ENCODE data around the gene PNPLA1.

PNPLA1 gene

DNA sequence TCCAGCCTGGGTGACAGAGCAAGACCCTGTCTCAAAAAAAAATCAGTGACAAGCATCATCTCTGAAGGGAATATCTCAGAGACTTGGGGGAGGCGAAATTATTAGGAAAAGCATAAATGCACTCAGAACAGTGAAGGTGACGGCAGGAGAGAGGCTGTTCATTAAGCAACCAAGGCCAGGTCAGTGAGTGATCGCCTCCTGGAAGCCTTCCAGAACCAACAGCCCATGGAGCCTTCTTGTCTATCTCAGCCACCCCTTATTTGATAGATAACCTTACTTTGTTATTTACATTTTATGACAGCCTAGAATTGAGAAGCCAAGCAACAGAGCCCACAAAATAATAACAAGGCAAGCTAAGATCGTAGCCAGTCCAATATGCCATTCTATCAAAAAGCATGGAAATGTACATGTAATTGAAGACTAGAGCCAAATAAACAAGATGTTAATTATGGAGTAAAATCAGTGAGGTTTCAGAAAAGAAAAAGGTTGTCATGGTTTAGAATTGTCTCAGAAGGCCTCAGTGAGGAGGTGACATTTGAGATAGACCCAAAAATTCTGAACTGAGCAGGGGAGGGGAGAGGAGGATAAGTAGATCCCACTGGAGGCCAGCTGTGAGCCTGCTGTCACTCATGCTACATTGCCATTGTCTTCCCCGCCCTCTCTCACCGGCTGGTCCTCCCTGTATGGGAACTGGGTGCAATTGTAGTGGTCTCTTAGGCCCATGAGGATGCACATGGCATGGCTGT lies 49.0 kb downstream of the PNPLA1 start:
- no peak for DNase-seq

GRCh38 chr6:36319436-36319762 lies 49.5 kb downstream of the PNPLA1 start:
- DNase-seq: peak; percentile 75 to 80

- no peak for DNase-seq
These were observed 50.0 kb downstream of the PNPLA1 start for GRCh38 chr6:36319821-36320220.

- DNase-seq: peak; percentile 63 to 65
These were observed 50.6 kb downstream of the PNPLA1 start for GRCh38 chr6:36320475-36320874.

DNA sequence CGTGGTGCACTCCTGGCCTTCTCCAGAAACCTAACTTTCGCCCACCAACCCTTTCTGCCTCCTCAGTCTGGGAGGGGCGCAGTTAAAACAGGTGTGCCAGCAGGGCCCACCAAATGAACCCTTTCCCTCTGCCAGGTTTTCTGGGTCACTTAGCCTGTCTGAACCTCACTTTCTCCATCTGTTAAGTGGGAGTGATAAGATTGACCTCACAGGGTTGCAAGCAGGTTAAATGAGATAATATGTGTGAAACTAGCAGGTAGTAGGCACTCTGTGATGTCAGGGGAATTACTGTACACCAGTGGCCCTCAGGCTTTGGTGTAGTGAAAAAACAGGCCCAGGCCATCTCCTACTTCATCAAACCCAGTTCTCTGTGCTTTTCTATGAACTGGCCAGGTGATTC lies 52.7 kb downstream of the PNPLA1 start:
- DNase-seq: no peak

- no peak for DNase-seq
These were observed 53.2 kb downstream of the PNPLA1 start for GRCh38 chr6:36323062-36323461.

DNA sequence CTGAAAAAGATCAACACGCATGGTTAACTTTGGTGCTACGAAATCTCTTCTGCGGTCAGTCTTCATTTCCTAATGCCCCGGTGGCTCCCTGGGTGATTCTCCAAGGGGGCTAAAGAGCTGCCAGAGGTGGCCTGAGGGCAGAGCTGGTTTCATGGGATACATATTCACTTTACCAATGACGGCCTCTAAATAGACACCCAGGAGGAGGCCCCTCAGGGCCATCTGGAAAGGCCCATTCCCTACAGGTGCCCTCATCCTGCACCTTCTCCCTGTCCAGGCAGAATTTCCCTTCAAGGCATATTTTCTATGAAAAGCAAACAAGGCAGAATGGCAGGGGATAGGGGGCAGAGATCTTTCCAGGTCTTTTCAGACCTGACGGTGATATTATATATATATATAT lies 54.3 kb downstream of the PNPLA1 start:
- no peak for DNase-seq

- no peak for DNase-seq
These were observed 54.9 kb downstream of the PNPLA1 start for GRCh38 chr6:36324715-36325114.

- no peak for DNase-seq
These were observed 56.6 kb downstream of the PNPLA1 start for GRCh38 chr6:36326356-36326995.

DNA sequence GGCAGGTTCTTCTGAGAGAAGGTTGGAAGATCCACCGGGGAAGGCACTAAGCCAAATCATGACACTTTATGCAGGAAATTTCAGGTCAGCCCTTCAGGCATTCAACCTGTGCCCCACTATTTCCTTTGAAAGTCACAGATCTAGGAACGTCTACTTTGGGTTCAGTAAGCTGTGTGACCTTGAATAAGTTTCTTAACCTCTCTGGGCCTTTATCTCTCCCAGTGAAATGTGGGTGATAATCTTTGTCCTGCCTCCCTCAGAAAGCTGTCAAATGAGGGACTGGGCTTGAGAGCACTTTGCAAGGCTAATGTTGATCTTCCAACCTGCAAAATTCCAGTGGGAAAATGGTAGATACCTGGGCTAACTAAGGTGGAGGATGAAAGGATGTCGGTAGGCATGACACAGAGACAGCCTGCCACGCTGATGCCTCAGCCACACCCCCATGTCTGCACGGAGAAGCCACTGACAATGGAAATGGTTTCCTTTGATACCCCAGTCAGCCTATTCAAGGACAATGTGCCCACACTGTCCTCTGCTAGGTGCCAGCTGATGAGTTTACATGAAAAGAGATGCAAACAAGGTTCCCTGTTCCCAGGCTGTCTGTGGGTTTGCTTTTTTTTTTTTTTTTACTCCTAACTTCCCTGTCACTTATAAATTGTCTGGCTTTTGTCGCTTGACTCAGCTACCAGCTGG lies 57.5 kb downstream of the PNPLA1 start:
- DNase-seq: peak in 1 of 2 experiments; percentile 10

DNA sequence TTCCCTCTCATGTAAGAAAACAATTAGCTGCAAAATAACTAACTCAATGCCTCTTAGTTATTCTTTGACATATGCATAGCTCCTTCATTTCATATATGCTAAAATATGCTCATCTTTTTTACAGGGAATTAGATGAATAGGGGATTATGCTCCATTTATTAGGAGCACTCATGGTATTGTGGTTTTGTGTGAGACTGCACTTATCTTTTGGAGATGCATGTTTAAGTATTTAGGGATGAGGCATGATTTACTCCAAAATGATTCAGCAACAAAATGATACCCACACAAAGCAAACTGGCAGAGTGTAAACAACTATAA lies 58.0 kb downstream of the PNPLA1 start:
- DNase-seq: no peak

DNA sequence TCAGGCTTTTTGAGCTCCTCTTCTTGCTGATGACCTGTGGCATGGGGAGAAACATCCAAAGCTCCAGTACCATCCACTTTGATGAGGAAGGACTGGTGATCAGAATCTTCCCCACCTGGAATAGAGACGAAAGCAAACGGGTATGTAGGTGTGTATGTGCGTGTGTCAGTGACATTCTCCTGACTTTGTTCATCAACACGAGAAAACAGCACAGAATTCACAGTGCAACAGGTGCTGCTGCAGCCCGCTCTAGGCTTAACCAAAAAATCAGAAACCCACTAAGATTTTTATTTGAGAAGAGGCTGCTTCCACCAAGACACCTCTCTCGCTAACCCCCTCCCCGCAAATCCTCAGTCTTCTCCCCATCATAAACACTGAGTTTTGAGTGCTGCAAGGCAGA lies 58.7 kb downstream of the PNPLA1 start:
- no peak for DNase-seq

- no peak for DNase-seq
These were observed 60.0 kb downstream of the PNPLA1 start for GRCh38 chr6:36329798-36330291.

- DNase-seq: no peak
These were observed 60.5 kb downstream of the PNPLA1 start for GRCh38 chr6:36330366-36330765.

DNA sequence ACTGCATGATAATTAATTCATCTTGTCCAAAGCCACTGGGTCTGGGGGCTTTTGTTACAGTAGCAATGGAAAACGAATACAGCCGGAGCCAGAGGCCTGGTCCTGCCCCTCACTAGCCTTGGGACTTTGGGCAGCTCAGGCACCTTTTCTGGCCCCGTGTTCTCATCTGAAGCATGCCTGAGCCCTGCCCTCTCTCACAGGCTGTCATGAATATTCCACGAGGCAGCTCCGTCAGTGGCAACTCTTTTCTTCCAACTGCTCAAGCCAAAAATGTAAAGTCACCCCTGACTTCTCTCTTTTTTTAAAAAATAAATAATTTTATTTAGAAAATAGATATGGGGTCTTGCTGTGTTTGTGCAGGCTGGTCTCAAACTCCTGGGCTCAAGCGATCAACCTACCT lies 61.5 kb downstream of the PNPLA1 start:
- no peak for DNase-seq

- no peak for DNase-seq
These were observed 63.5 kb downstream of the PNPLA1 start for GRCh38 chr6:36333171-36333895.

DNA sequence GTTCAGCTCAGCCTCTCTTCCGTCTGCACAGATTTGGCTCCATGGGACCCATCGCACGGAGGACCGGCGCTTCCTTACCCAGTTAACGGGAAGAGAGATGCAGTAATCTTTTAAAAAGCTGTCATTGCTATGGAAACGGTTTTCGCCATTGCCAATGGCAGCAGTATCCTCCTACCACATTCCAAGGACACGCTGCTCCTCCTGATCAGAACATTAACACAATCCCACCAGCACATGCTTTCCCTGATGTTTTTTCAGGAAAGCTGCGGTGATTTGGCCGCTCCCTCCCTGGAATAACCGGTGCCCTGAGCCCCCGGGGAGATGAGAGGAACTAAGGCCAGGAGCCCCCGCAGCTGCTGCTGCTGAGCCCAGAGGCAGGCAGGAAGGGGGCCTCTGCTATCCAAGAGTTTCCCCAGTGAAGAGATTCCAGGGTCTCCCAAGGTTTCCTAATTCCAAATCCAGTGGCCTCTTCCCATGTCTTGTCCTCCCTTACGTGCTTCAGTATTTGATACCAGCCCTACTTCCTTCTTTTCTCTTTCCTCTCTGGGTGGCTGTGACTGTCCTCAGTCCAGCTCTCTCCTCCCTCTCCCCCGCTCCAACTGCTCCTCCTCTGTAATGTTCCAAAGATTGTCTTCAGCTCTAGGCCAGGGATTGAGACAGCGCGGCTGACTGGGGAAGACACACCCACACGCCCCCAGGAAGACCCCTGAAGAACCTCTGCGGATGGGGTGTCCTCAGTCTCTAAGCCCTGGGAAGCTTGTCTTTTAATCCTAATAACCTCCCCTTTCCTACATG lies 64.3 kb downstream of the PNPLA1 start:
- DNase-seq: no peak

DNA sequence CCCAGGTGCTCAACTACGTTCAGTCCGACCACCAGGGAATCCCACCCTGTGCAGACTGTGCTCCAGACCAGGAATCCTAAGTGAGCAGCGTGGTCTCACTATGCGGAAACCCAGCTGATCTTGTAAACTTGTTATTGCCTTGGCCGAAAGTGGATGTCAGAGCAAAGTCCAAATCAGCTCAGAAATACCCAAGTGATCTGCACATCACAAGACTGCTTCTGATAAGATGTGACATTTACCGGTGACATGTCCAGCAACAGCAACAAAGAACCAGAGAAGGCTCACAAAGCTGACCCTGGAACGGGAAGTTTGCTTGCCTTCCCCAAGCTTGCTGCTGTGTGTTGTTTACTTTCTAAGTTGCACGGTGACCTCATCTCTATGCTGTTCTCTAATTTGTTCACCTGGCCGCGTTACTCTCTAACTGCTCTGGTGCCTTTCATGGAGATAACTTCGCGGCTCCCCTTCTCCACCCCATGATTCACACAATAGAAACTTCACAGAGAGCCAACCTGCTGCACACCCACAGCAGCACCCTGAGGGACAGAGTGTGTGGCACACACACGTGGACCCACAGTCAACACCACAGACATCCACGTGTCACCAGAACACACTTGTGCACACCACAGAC lies 65.1 kb downstream of the PNPLA1 start:
- no peak for DNase-seq

DNA sequence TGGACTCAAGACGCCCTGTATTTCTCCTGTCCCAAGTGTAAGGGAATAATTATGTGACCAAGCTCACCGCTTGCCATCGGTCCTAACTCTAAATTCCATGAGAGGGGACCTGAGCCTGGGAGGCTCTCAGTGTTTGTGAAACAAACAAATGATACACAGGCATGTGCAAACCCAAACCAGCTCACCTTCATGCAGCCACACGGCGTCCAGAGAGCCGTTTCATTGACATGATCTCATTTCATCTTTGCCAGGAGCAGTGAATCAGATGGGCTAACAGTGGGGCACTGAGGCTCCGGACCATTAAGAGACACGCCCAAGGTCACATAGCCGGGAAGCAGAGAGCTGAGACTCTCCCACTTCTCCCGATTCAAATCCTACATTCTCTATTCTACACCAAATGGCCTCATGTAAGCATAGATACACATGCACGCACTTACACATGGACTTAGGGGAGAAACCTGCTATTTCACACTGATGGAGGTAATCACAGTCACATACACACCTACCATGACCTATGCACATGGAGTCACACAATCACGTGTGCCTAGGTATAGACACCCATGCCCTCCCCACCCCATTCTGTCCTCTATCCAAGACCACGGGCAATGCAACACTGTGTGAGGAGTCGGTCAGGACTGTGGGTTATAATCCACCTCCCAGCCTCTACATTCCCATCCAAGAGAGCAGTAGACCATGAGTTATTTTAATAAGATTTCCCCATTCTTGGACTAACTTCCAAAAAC lies 65.8 kb downstream of the PNPLA1 start:
- no peak for DNase-seq

DNA sequence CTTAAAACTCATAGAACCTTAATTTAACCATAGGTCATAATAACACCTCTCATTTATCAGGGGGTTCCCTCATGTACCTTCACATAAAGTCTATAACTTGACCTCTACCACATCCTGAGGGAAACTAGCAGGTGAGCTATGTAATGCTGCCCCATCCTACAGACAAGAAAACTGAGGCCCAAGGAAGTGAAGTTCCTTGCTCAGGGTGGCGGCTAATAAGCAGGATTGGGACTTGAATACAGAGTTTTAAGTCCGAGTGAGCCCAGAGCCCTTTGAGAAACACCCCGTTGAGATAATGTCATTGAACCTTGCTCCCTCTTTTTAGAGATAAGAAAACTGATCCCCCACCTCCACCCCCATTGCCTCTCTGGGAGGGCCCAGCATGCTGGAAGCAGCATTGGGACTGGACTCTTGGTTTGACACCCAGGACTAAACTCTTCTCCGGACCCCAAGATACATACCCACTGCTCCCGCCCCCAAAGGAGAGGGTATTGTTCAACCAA lies 66.4 kb downstream of the PNPLA1 start:
- DNase-seq: no peak

DNA sequence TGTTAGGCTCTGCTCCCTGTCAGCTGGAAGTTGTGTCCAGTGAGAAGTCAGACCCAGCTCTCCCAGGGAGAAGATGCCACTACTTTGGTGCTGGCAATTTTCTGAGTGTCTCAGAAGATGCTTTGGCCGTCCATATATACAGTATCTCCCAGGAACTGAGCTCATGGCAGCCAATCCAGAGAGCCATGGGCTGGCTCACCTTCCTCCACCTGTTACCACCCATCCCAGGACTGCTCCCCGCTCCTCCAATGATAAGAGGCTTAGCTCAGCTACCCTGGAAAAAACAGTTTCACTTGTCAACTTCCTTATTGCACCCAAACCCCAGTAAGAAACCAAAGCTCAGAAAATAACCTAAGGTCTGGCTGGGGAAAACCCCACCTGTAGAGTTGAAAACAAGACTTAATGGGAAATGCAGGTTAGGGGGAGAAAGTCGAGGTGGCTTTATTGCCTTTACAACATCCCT lies 67.0 kb downstream of the PNPLA1 start, which contains the start of gene BNIP5:
BNIP5 (minus strand) TSS at position 110 of the 463 bp plus-strand sequence. CDS start 6,198 bp downstream, outside the sequence.
- no peak for DNase-seq
